Stimulated activated CD8-positive, alpha-beta memory T cell treated with anti-CD3 and anti-CD28 coated beads, Interleukin-7, amount 100 ng/mL, for 1 hour (primary cell): Measurements from ENCODE around the gene BZW2.

Experiments used
- DNase-seq, 2 donors: peaks; one replicate each; pipeline ENCODE4 v3.0.0-alpha.2; 2020; ENCODE audit warnings: low read depth in 2 of 2

Gene BZW2

GRCh38 chr7:16718111-16718656 lies 72.2 kb downstream of the BZW2 start:
- no peak for DNase-seq

- no peak for DNase-seq
These were observed 73.7 kb downstream of the BZW2 start for GRCh38 chr7:16719699-16720098.

GRCh38 chr7:16721541-16721940 lies 75.6 kb downstream of the BZW2 start:
- DNase-seq: no peak

- no peak for DNase-seq
These were observed 78.4 kb downstream of the BZW2 start for GRCh38 chr7:16724344-16724743.

GRCh38 chr7:16726189-16726588 lies 80.2 kb downstream of the BZW2 start:
- no peak for DNase-seq

GRCh38 chr7:16727736-16728135 lies 81.8 kb downstream of the BZW2 start:
- DNase-seq: no peak

GRCh38 chr7:16728811-16729210 lies 82.8 kb downstream of the BZW2 start:
- no peak for DNase-seq

GRCh38 chr7:16729541-16729940 lies 83.6 kb downstream of the BZW2 start:
- DNase-seq: no peak

- DNase-seq: no peak
These were observed 85.0 kb downstream of the BZW2 start for GRCh38 chr7:16730937-16731336.

GRCh38 chr7:16732828-16733227 lies 86.8 kb downstream of the BZW2 start:
- no peak for DNase-seq

- no peak for DNase-seq
These were observed 88.3 kb downstream of the BZW2 start for GRCh38 chr7:16734148-16734726.

- DNase-seq: no peak
These were observed 89.0 kb downstream of the BZW2 start for GRCh38 chr7:16735020-16735419.

- no peak for DNase-seq
These were observed 92.2 kb downstream of the BZW2 start for GRCh38 chr7:16738011-16738688.

GRCh38 chr7:16739863-16740622 lies 94.1 kb downstream of the BZW2 start:
- DNase-seq: no peak

GRCh38 chr7:16740623-16740953 lies 94.6 kb downstream of the BZW2 start:
- no peak for DNase-seq

GRCh38 chr7:16740996-16741395 lies 95.0 kb downstream of the BZW2 start:
- DNase-seq: no peak

- no peak for DNase-seq
These were observed 95.7 kb downstream of the BZW2 start for GRCh38 chr7:16741676-16742075.

GRCh38 chr7:16742547-16742946 lies 96.6 kb downstream of the BZW2 start:
- no peak for DNase-seq

GRCh38 chr7:16743236-16743635 lies 97.3 kb downstream of the BZW2 start:
- DNase-seq: no peak

- no peak for DNase-seq
These were observed 98.7 kb downstream of the BZW2 start for GRCh38 chr7:16744518-16745250.

- DNase-seq: no peak
These were observed 99.7 kb downstream of the BZW2 start for GRCh38 chr7:16745645-16746044.

GRCh38 chr7:16747102-16747501 lies 101.1 kb downstream of the BZW2 start:
- DNase-seq: no peak
